ENCODE data around the gene IRX5. TPM values are rescaled to one million over a fixed set of nuclear protein-coding genes. Genes with fewer than 3 reads are reported as not detected.

The IRX5 gene
- total RNA-seq, 1 experiment from 2014 or later = 0.86 TPM

DNA sequence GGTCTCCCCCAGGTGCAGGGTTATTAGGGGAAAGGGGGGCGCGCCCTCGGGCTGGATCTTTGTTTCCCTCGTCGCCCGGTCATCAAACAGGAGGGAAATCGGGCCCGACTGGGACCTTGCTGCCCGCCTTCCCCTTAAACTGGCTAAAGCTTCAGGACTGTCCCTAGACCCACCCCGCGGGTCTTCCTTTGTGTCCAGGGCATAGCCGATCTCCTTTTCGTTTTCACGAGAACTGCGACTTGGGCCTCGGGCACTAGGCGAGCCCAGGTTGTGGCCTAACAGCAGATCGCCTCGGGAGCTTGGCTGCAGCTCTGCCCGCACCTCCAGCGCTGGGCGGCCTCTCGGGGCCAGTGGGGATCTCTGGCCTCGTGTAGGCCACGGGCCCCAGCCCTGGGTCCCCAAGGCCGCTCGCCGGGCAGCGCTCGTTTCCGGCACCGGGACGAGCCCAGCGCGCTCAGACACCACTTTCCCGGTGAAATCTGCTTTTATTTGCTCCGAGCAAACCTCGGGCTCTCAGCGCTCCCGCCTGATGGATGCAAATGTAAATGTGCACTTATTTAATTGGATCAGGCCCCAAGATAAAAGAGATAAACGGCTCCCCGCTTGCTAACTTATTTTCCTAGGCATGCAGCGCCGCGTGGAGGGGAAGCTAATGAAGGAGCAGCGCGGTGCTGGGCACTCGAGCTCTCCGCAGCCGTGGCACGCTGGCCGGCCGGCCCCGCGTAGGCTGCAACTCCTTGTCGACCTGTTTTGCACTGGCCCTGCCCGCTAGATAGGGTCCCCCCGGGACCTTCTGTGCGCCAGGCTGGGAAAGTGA is 7.8 kb downstream of the IRX5 start:
- Histone ChIP-seq H3K4me2 (ENCODE audit: low read length) (no peak overlapping the region), H3K36me3 (ENCODE audit: control insufficient read depth in 1 of 2, insufficient read depth in 2 of 2, low read length in 2 of 2) (no peaks in the 10 kb centered on the region), H3K9me2 (ENCODE audit: insufficient read depth) (no peaks in the 10 kb centered on the region), H3K4me3 (replicated peaks in 1 of 2; ENCODE audit: low read depth in 1 of 2, low read length in 2 of 2) (no peak overlapping the region), H3K27ac (ENCODE audit: low read depth, low read length) (no peak overlapping the region), H3K27me3 (ENCODE audit: insufficient read depth, low read length) (no peaks in the 10 kb centered on the region), H3K4me1 (ENCODE audit: control insufficient read depth in 1 of 2, insufficient read depth in 2 of 2, low read length in 2 of 2) (no peaks in the 10 kb centered on the region), H2AFZ (ENCODE audit: low read depth, low read length, poor library complexity, severe bottlenecking) (no peak overlapping the region), H3K9ac (ENCODE audit: low read length) (no peak overlapping the region), H3K79me2 (ENCODE audit: insufficient read depth, low read length) (no peaks in the 10 kb centered on the region), H4K20me1 (ENCODE audit: insufficient read depth) (no peaks in the 10 kb centered on the region), H3K9me3 (ENCODE audit: control insufficient read depth in 1 of 2, insufficient read depth in 1 of 2, low read depth in 1 of 2, low read length in 2 of 2) (no peaks in the 10 kb centered on the region)
- ChIA-PET CTCF (no interaction called here), POLR2A (no interaction called here), RAD21 (ENCODE audit: low non-redundant PET in 1 of 2, low total read pairs in 2 of 2, uncharacterized antibody in 2 of 2, unreplicated experiment in 2 of 2) (no interaction called here)
- no TSS peak for BruUV-seq (replicated peaks)
- intact Hi-C loops (cut with micrococcal nuclease) = no loop called here
- DNase-seq (ENCODE audit: low read depth, low spot score) (no peak), ATAC-seq (no peak)
- TF ChIP-seq POLR2A (IDR thresholded peaks at IDR 0.05; ENCODE audit: borderline replicate concordance, extremely low read depth, insufficient read depth, insufficient read length) (no peak), EGR1 (IDR thresholded peaks at IDR 0.05; ENCODE audit: low read depth) (no peak), YY1 (IDR thresholded peaks at IDR 0.05; ENCODE audit: extremely low read depth, insufficient replicate concordance, low read depth, low read length) (no peak), JUND (IDR thresholded peaks at IDR 0.05) (no peak), ZNF274 (IDR thresholded peaks at IDR 0.05; ENCODE audit: low read depth, low read length) (no peak)

DNA sequence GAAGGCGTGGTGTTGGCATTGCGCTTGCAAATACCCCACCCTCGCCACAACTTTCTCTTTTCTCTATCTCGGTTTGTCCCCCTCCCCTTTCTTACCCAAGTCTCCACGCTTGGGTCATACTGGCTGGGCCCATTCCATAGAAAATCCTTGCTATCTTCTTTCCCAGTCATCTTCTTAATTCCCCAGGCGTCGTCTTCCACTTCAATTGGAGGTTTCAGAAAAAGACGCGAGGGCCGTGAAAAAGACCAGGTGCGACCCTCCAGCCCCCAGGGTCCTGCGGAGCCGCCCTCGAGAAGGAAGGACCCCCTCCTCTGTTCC is 8.3 kb downstream of the IRX5 start:
- RAD21 ChIA-PET (ENCODE audit: low non-redundant PET in 1 of 2, low total read pairs in 2 of 2, uncharacterized antibody in 2 of 2, unreplicated experiment in 2 of 2) = no interaction called here
- no peak overlapping the region for H3K9ac ChIP-seq (ENCODE audit: low read length)
- BruUV-seq (replicated peaks) = no TSS peak
- H3K79me2 ChIP-seq (ENCODE audit: insufficient read depth, low read length) = no peaks in the 10 kb centered on the region
- TF ChIP-seq JUND (IDR thresholded peaks at IDR 0.05) (no peak), TCF7L2 (IDR thresholded peaks at IDR 0.05; ENCODE audit: borderline replicate concordance, extremely low read depth, insufficient read depth, insufficient read length) (no peak), CBX3 (IDR thresholded peaks at IDR 0.05; ENCODE audit: low read depth) (no peak), SP1 (IDR thresholded peaks at IDR 0.05; ENCODE audit: low read depth) (no peak), ZFX (IDR thresholded peaks at IDR 0.05) (no peak), CEBPB (IDR thresholded peaks at IDR 0.05; ENCODE audit: low read depth) (no peak), EGR1 (IDR thresholded peaks at IDR 0.05; ENCODE audit: low read depth) (no peak), ZNF274 (IDR thresholded peaks at IDR 0.05; ENCODE audit: low read depth, low read length) (no peak), SIN3A (IDR thresholded peaks at IDR 0.05; ENCODE audit: low read depth) (no peak), FOSL1 (IDR thresholded peaks at IDR 0.05; ENCODE audit: low read depth) (no peak), SRF (IDR thresholded peaks at IDR 0.05; ENCODE audit: low read depth) (no peak), RAD21 (IDR thresholded peaks at IDR 0.05; ENCODE audit: low read depth) (no peak), ELF1 (IDR thresholded peaks at IDR 0.05; ENCODE audit: borderline replicate concordance, low read depth) (no peak), POLR2AphosphoS5 (IDR thresholded peaks at IDR 0.05; ENCODE audit: low read depth, low read length) (no peak)
- TF ChIP-seq, protein P1, sequence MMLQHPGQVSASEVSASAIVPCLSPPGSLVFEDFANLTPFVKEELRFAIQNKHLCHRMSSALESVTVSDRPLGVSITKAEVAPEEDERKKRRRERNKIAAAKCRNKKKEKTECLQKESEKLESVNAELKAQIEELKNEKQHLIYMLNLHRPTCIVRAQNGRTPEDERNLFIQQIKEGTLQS (IDR thresholded peaks at IDR 0.05) = no peak
- TF ChIP-seq, protein P2, sequence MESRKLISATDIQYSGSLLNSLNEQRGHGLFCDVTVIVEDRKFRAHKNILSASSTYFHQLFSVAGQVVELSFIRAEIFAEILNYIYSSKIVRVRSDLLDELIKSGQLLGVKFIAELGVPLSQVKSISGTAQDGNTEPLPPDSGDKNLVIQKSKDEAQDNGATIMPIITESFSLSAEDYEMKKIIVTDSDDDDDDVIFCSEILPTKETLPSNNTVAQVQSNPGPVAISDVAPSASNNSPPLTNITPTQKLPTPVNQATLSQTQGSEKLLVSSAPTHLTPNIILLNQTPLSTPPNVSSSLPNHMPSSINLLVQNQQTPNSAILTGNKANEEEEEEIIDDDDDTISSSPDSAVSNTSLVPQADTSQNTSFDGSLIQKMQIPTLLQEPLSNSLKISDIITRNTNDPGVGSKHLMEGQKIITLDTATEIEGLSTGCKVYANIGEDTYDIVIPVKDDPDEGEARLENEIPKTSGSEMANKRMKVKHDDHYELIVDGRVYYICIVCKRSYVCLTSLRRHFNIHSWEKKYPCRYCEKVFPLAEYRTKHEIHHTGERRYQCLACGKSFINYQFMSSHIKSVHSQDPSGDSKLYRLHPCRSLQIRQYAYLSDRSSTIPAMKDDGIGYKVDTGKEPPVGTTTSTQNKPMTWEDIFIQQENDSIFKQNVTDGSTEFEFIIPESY (IDR thresholded peaks at IDR 0.05; ENCODE audit: extremely low read depth, insufficient replicate concordance, low read length) = no peak
- H3K4me3 ChIP-seq (replicated peaks in 1 of 2; ENCODE audit: low read depth in 1 of 2, low read length in 2 of 2) = no peak overlapping the region
- H2AFZ ChIP-seq (ENCODE audit: low read depth, low read length, poor library complexity, severe bottlenecking) = no peak overlapping the region
- intact Hi-C loops (cut with micrococcal nuclease) = no loop called here
- no peaks in the 10 kb centered on the region for H3K27me3 ChIP-seq (ENCODE audit: insufficient read depth, low read length)
- no peaks in the 10 kb centered on the region for H3K36me3 ChIP-seq (ENCODE audit: control insufficient read depth in 1 of 2, insufficient read depth in 2 of 2, low read length in 2 of 2)
- ATAC-seq = no peak
- H3K27ac ChIP-seq (ENCODE audit: low read depth, low read length) = no peak overlapping the region
- no peaks in the 10 kb centered on the region for H4K20me1 ChIP-seq (ENCODE audit: insufficient read depth)
- POLR2A ChIA-PET = no interaction called here
- no peaks in the 10 kb centered on the region for H3K4me1 ChIP-seq (ENCODE audit: control insufficient read depth in 1 of 2, insufficient read depth in 2 of 2, low read length in 2 of 2)
- no peaks in the 10 kb centered on the region for H3K9me2 ChIP-seq (ENCODE audit: insufficient read depth)
- no peak overlapping the region for H3K4me2 ChIP-seq (ENCODE audit: low read length)
- no peak for DNase-seq (ENCODE audit: low read depth, low spot score)
- CTCF ChIA-PET = no interaction called here
- H3K9me3 ChIP-seq (ENCODE audit: control insufficient read depth in 1 of 2, insufficient read depth in 1 of 2, low read depth in 1 of 2, low read length in 2 of 2) = no peaks in the 10 kb centered on the region
